Suprapubic skin (tissue), 3 donors: ENCODE measurements around the gene NPAS3.

Experiments used
- POLR2AphosphoS5 ChIP-seq, 3 donors: sonication (generic); formaldehyde crosslinking; IDR thresholded peaks; one replicate each; pipeline ENCODE4 v1.6.1; 2017; ENCODE audit warnings: antibody characterized with exemption in 3 of 3
- TF ChIP-seq, protein P1 (sequence below), 2 donors: fragments of 200-600 bp in 1 of 2; fragments of 450-650 bp in 1 of 2; sonication (generic) in 1 of 2; IDR thresholded peaks; one replicate each; pipeline ENCODE4 v1.5.1; 2016 to 2019; ENCODE audit warnings: antibody characterized with exemption in 2 of 2, mild to moderate bottlenecking in 1 of 2, moderate library complexity in 1 of 2

GRCh38 chr14:33764876-33765650 is 826.4 kb downstream of the NPAS3 start:
- TF ChIP-seq, protein P1, sequence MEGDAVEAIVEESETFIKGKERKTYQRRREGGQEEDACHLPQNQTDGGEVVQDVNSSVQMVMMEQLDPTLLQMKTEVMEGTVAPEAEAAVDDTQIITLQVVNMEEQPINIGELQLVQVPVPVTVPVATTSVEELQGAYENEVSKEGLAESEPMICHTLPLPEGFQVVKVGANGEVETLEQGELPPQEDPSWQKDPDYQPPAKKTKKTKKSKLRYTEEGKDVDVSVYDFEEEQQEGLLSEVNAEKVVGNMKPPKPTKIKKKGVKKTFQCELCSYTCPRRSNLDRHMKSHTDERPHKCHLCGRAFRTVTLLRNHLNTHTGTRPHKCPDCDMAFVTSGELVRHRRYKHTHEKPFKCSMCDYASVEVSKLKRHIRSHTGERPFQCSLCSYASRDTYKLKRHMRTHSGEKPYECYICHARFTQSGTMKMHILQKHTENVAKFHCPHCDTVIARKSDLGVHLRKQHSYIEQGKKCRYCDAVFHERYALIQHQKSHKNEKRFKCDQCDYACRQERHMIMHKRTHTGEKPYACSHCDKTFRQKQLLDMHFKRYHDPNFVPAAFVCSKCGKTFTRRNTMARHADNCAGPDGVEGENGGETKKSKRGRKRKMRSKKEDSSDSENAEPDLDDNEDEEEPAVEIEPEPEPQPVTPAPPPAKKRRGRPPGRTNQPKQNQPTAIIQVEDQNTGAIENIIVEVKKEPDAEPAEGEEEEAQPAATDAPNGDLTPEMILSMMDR (IDR thresholded peaks at IDR 0.05) = no peak
- no peak for TF ChIP-seq POLR2AphosphoS5 (IDR thresholded peaks at IDR 0.05)
